T-helper 1 cell treated with Interleukin-12 subunit alpha and Interleukin-12 subunit beta and Interleukin-4 antibody, amounts not matched to agents 30 ng/mL and 1 ng/mL, for 36 hours (primary cell): ENCODE results near the gene C1orf105. TPM values are rescaled to one million over a fixed set of nuclear protein-coding genes. Genes with fewer than 3 reads are reported as not detected.

Experiments
- intact Hi-C: fragments of 100-400 bp; cut with micrococcal nuclease; formaldehyde crosslinking; loops from one replicate; pipeline ENCODE4 v1.15.1; 2024
- total RNA-seq: library from RNA; stranded (reverse); gene quantifications from 2 replicates; pipeline ENCODE4 v1.2.3, GENCODE V29; 2022

Gene C1orf105
- total RNA-seq, 1 donor from 2014 or later: not detected

DNA sequence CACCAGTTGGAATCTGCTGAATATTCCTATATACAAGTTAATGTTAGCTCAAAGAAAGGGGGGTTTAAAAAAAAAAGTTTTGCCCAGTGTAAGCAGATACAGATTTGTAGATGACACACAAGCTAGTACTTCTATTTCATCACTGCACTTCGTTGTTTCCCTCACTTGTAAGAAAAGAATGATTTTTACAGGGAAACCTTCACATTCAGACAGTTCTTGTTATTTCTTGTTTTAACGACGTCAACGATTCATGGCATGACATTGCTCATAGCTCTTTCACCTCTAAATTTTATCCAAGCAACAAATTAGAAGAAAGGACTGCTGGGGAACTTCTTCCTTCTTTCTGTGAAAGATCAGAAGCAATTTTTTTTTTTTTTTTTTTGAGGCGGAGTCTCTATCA lies 25.7 kb upstream of the C1orf105 start:
- intact Hi-C loops: loop anchor here (1.0 to 5.0 kb wide), 16 partner anchors 14 to 1083 kb away; partner anchors contain the start of genes DNM3, FMO4, METTL13 and PIGC

DNA sequence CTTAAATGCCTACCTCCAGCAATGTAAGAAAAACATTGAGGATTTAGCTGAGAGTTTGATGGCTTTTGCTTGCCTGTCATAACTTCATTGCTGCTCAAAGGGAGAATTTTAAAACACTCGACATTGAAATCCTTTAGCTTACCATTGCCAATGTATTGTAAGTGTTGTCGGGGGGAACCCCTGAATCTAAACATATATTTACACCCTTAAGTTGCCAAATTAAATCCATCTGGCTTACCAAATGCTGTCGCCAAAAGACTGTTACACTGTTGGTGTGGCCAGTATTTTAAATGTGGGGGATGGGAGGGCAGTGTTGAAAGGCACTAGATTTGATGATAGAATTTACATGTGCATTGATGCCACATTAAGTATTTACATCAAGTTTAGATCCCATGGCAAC lies 24.9 kb upstream of the C1orf105 start:
- intact Hi-C loops: loop anchor here (5.0 kb wide), 1 partner anchor 653 kb away; the partner anchor contains the start of gene VAMP4

GRCh38 chr1:172397221-172397620 lies 23.3 kb upstream of the C1orf105 start:
- intact Hi-C loops: loop anchor here (5.0 kb wide), 1 partner anchor 655 kb away; the partner anchor contains the start of gene VAMP4

- intact Hi-C loops: loop anchor here (5.0 kb wide), 1 partner anchor 655 kb away; the partner anchor contains the start of gene VAMP4
These were observed 22.9 kb upstream of the C1orf105 start for GRCh38 chr1:172397633-172398032.

DNA sequence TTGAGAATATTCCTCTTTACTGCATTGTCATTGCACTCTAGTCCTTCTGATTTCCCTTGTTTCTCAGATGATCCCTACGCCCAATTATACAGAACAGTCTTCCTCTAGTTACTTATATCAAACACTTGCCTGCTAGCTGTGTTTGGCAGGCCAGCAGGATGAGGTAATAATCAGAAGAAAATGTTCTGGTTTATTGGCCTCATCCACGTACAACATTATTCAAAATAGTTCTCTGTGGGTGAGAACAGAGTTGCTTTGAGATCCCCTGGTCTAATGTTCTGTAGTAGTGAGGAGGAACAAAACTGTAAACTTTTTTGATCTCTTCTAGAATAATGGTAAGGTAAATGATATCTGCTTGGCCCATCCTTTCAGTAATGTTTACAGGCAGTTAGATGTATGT lies 22.3 kb upstream of the C1orf105 start:
- intact Hi-C loops: loop anchor here (5.0 kb wide), 1 partner anchor 656 kb away; the partner anchor contains the start of gene VAMP4

GRCh38 chr1:172398970-172399755 lies 21.3 kb upstream of the C1orf105 start:
- intact Hi-C loops: loop anchor here (1.0 to 5.0 kb wide), 7 partner anchors 41 to 754 kb away; partner anchors contain the start of gene VAMP4

GRCh38 chr1:172399756-172400721 lies 20.4 kb upstream of the C1orf105 start:
- intact Hi-C loops: loop anchor here (1.0 to 10.0 kb wide), 8 partner anchors 42 to 755 kb away; partner anchors contain the start of gene VAMP4

DNA sequence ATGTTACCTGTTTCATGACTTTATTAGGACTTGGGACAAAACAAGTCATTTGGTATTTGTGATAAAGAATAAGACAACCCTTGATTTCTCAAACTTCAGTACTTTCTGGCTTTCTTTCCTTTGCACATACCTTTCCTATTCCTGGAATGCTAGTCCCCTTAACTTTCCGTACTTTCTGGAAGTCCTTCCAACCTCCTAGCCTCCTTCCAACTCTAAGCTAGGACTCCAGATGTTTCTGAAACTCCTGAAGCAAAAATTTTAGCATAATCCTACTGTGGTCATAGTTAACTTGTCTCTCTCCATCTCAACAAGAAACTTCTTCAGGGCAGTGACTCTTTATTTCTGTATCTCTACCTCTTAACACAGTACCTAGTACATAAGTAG lies 19.8 kb upstream of the C1orf105 start:
- intact Hi-C loops: loop anchor here (10.0 kb wide), 1 partner anchor 496 kb away; no protein-coding TSS in a partner anchor

DNA sequence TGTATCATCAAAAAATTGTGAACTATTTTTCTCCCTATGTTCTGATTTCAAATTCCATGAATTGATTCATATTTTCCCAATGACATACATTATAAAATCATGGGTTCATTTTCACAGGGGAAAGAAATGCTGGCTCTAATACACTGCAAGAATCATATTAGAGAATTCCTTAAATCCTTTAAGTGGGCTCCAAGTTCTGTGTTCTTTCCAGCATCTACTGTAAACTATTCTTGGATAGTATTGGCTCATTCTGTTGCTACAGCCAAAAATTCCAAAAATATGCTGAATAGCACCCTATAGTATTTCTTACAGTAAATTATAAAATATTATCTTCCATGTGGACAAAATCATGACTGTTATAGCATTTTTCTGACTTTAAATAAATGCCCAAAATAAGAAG lies 19.0 kb upstream of the C1orf105 start:
- intact Hi-C loops: loop anchor here (10.0 kb wide), 1 partner anchor 497 kb away; no protein-coding TSS in a partner anchor

DNA sequence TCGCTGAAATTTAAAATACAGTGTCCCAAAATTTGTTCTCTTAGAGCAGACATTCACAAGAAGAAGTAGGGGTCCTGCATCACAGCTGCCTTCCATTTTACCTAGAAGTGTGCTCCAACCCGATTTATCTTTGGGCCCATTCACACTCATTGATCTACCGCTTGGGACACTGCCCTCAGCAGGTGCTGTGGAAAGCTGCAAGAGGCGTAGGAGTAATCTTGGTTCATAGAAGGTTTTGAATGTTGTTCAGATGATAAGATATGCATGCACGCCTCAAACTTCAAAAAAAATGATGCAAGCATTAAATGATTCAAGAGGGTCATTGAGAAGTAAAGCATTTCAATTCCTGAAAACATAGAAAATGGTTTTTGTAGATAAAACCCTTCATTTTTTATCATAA lies 18.6 kb upstream of the C1orf105 start:
- intact Hi-C loops: loop anchor here (10.0 kb wide), 1 partner anchor 497 kb away; no protein-coding TSS in a partner anchor

- intact Hi-C loops: loop anchor here (10.0 kb wide), 1 partner anchor 498 kb away; no protein-coding TSS in a partner anchor
These were observed 17.5 kb upstream of the C1orf105 start for GRCh38 chr1:172402878-172403569.

- intact Hi-C loops: loop anchor here (10.0 kb wide), 1 partner anchor 499 kb away; no protein-coding TSS in a partner anchor
These were observed 16.4 kb upstream of the C1orf105 start for GRCh38 chr1:172404121-172404520.

DNA sequence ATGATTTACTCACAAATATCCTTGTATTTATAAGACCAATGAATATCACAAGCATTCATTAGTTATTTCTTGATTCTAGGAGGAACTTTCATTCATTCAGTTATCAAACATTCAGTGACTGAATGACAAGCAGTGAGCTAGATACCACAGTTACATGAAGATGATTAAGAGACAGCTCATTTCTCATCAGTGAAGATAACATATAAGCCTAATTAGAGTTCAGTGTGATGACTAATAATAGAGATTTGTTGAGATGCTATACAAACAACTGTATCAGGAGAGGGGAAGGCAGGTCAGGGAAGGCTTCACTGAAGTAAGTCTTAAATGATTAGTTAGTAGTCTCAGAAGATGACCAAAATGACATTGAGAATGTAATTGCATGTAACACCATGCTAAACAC lies 14.6 kb upstream of the C1orf105 start:
- intact Hi-C loops: loop anchor here (10.0 kb wide), 1 partner anchor 501 kb away; no protein-coding TSS in a partner anchor

DNA sequence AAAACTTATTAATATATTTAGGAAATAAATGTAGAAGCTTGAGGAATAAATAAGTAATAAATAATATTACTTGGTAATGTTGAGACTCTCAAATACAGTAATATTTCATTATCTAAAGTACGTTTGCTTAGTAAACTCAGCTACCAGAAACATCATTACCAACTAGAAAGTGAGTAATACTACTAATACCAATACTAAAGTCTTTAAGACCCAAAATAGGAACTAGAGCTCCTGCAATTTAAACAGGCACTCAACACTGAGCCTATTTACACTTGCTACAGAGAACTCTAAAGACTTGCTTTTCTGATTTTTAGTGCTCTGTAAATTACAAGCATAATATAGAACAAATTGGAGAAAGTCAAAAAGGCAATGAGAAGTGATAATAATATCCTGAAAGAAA lies 13.5 kb upstream of the C1orf105 start:
- intact Hi-C loops: loop anchor here (10.0 kb wide), 1 partner anchor 502 kb away; no protein-coding TSS in a partner anchor

DNA sequence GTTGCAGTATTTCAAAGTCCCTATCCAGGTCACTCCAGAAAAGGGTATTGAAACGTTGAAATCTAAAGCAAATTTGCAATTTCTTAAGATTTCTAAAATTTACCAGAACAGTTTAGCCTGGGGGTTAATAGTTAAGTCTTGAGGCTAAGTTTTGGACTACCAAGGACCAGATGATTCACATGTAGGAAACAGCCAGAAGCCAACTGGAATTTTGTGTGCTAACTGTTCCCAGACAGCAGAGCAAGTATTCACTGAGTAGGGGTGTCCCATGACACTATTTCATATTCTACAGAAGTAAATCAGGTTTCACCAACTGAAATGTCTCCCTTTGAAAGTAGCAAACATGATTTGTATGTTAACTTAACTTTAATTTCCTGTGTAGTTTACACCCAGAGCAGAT lies 11.5 kb upstream of the C1orf105 start:
- intact Hi-C loops: loop anchor here (10.0 kb wide), 1 partner anchor 504 kb away; no protein-coding TSS in a partner anchor

DNA sequence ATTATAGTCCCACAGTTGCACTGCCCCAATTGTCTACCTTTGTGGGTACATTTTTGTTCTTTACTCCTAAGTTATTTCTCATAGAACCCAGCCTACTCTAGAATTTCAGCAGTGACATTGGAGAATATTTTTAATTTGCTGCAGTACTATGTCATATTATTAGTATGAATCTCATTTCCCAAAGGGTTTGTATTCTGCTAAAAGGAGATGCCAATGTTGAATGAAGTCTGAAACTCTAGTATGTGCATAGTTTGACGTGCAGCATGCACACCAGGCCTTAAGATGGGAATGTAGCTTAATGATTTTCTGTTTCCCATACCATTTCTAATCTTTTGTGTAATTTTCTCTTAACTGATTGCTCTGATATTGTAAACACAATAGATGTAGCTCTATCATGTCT lies 10.5 kb upstream of the C1orf105 start:
- intact Hi-C loops: no loop called here

DNA sequence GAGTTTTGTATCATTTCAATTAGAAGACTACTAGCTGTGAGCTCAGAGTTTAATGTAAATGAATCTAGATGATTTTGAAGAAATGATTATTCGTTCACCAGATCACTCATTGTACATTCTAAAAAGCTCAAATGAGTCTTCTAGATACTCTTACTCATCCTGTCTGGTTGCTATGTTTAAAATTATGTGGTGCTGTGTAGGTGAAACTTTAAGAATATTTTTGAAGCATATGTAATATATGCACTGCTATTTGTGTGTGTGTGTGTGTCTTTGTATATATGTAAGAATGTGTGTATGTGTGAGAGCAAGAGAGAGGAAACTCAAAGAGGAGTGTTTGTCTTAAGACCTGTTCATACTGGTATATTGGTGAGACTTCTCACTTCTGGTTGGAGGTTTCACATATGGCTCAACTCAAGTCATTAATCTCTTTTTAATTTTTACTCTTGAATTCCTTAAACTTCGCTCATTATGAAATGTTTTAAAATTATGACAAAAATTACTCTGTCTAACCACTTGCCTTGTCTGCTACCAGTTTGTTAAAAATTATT lies 8.6 kb upstream of the C1orf105 start:
- intact Hi-C loops: no loop called here

- intact Hi-C loops: no loop called here
These were observed 6.2 kb upstream of the C1orf105 start for GRCh38 chr1:172414331-172414730.

GRCh38 chr1:172416496-172417035 lies 3.9 kb upstream of the C1orf105 start:
- intact Hi-C loops: no loop called here

DNA sequence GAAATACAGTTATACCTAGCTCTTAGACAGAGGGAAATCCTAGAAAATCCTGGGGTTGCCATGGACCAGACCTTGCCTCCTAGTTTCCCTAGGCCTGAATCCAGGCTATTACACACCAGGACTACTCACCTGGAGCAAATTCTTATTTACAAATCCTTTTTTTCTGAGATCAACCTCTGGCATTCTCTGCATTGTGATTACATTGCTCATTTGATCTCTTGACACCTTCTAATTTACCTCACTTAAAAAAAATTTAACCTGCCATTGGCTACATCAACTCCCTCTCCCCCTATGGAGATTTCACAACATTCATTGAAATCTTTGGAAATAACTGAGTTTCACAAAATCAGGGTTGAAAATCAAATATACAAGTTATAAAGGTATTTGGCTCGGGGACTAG lies 2.9 kb upstream of the C1orf105 start:
- intact Hi-C loops: no loop called here
